Measurements from ENCODE around the gene OR51E1.

The OR51E1 gene

GRCh38 chr11:4672470-4672869, 28.7 kb downstream of the OR51E1 start:
- WGBS (ENCODE audit: extremely low coverage, insufficient coverage, low lambda C conversion rate) = no CpG with 5 or more reads among the region's 3 CpGs
- Histone ChIP-seq H3K4me1 (ENCODE audit: control insufficient read depth, low read depth, low read length) (no peaks in the 10 kb centered on the region), H3K36me3 (ENCODE audit: control insufficient read depth, insufficient read depth, low read length) (no peaks in the 10 kb centered on the region), H4K5ac (ENCODE audit: low read length) (no peak overlapping the region), H3K9ac (ENCODE audit: low read length) (no peak overlapping the region), H3K4ac (ENCODE audit: low read depth, low read length) (no peak overlapping the region), H2BK15ac (replicated peaks; ENCODE audit: low read depth) (no peak overlapping the region), H3K23ac (ENCODE audit: low read length) (no peak overlapping the region), H3K4me2 (ENCODE audit: low read length) (no peak overlapping the region), H3K4me3 (ENCODE audit: low read length) (no peak overlapping the region), H3K27me3 (ENCODE audit: insufficient read depth, low read length, poor library complexity) (no peaks in the 10 kb centered on the region), H2BK120ac (ENCODE audit: low read depth, low read length) (no peak overlapping the region), H2BK5ac (ENCODE audit: low read length) (no peak overlapping the region), H3K79me1 (ENCODE audit: low read length) (no peaks in the 10 kb centered on the region), H3K27ac (ENCODE audit: low read depth, low read length) (no peak overlapping the region), H3K18ac (ENCODE audit: low read length) (no peak overlapping the region), H3K79me2 (ENCODE audit: control insufficient read depth, insufficient read depth, low read length) (no peaks in the 10 kb centered on the region), H2AK5ac (ENCODE audit: low read length) (no peak overlapping the region), H3K56ac (ENCODE audit: low read length) (no peak overlapping the region), H4K8ac (ENCODE audit: low read depth, low read length) (no peak overlapping the region)
- DNase-seq = peak; percentile 12

GRCh38 chr11:4673781-4674180, 30.0 kb downstream of the OR51E1 start:
- no peak overlapping the region for H2AK5ac ChIP-seq (ENCODE audit: low read length)
- no peaks in the 10 kb centered on the region for H3K79me1 ChIP-seq (ENCODE audit: low read length)
- no peaks in the 10 kb centered on the region for H3K36me3 ChIP-seq (ENCODE audit: control insufficient read depth, insufficient read depth, low read length)
- H3K4me1 ChIP-seq (ENCODE audit: control insufficient read depth, low read depth, low read length) = no peaks in the 10 kb centered on the region
- H3K27me3 ChIP-seq (ENCODE audit: insufficient read depth, low read length, poor library complexity) = no peaks in the 10 kb centered on the region
- WGBS (ENCODE audit: extremely low coverage, insufficient coverage, low lambda C conversion rate) = no CpG with 5 or more reads among the region's 2 CpGs
- H2BK120ac ChIP-seq (ENCODE audit: low read depth, low read length) = no peak overlapping the region
- no peak overlapping the region for H3K4me3 ChIP-seq (ENCODE audit: low read length)
- DNase-seq = no peak
- H3K56ac ChIP-seq (ENCODE audit: low read length) = no peak overlapping the region
- H3K27ac ChIP-seq (ENCODE audit: low read depth, low read length) = no peak overlapping the region
- no peak overlapping the region for H3K18ac ChIP-seq (ENCODE audit: low read length)
- no peak overlapping the region for H2BK5ac ChIP-seq (ENCODE audit: low read length)
- H3K9ac ChIP-seq (ENCODE audit: low read length) = no peak overlapping the region
- H3K79me2 ChIP-seq (ENCODE audit: control insufficient read depth, insufficient read depth, low read length) = no peaks in the 10 kb centered on the region
- no peak overlapping the region for H4K5ac ChIP-seq (ENCODE audit: low read length)
- no peak overlapping the region for H3K4ac ChIP-seq (ENCODE audit: low read depth, low read length)
- H2BK15ac ChIP-seq (replicated peaks; ENCODE audit: low read depth) = no peak overlapping the region
- no peak overlapping the region for H4K8ac ChIP-seq (ENCODE audit: low read depth, low read length)
- no peak overlapping the region for H3K23ac ChIP-seq (ENCODE audit: low read length)
- no peak overlapping the region for H3K4me2 ChIP-seq (ENCODE audit: low read length)

GRCh38 chr11:4677948-4678347, 34.2 kb downstream of the OR51E1 start:
- Histone ChIP-seq H3K4me2 (ENCODE audit: low read length) (no peak overlapping the region), H2BK5ac (ENCODE audit: low read length) (no peak overlapping the region), H3K18ac (ENCODE audit: low read length) (no peak overlapping the region), H3K4ac (ENCODE audit: low read depth, low read length) (no peak overlapping the region), H4K5ac (ENCODE audit: low read length) (no peak overlapping the region), H3K23ac (ENCODE audit: low read length) (no peak overlapping the region), H2BK15ac (replicated peaks; ENCODE audit: low read depth) (no peak overlapping the region), H3K36me3 (ENCODE audit: control insufficient read depth, insufficient read depth, low read length) (no peaks in the 10 kb centered on the region), H3K79me2 (ENCODE audit: control insufficient read depth, insufficient read depth, low read length) (no peaks in the 10 kb centered on the region), H3K27me3 (ENCODE audit: insufficient read depth, low read length, poor library complexity) (no peaks in the 10 kb centered on the region), H3K56ac (ENCODE audit: low read length) (no peak overlapping the region), H3K4me1 (ENCODE audit: control insufficient read depth, low read depth, low read length) (no peaks in the 10 kb centered on the region), H2BK120ac (ENCODE audit: low read depth, low read length) (no peak overlapping the region), H3K27ac (ENCODE audit: low read depth, low read length) (no peak overlapping the region), H4K8ac (ENCODE audit: low read depth, low read length) (no peak overlapping the region), H3K4me3 (ENCODE audit: low read length) (no peak overlapping the region), H3K79me1 (ENCODE audit: low read length) (no peaks in the 10 kb centered on the region), H3K9ac (ENCODE audit: low read length) (no peak overlapping the region), H2AK5ac (ENCODE audit: low read length) (no peak overlapping the region)
- no CpG with 5 or more reads among the region's 2 CpGs for whole genome bisulfite sequencing (ENCODE audit: extremely low coverage, insufficient coverage, low lambda C conversion rate)
- no peak for DNase-seq

- DNase-seq = no peak
- Histone ChIP-seq H3K4me3 (ENCODE audit: low read length) (no peak overlapping the region), H3K18ac (ENCODE audit: low read length) (no peak overlapping the region), H3K27me3 (ENCODE audit: insufficient read depth, low read length, poor library complexity) (no peaks in the 10 kb centered on the region), H3K9ac (ENCODE audit: low read length) (no peak overlapping the region), H4K8ac (ENCODE audit: low read depth, low read length) (no peak overlapping the region), H2BK120ac (ENCODE audit: low read depth, low read length) (no peak overlapping the region), H3K4ac (ENCODE audit: low read depth, low read length) (no peak overlapping the region), H3K56ac (ENCODE audit: low read length) (no peak overlapping the region), H3K4me2 (ENCODE audit: low read length) (no peak overlapping the region), H3K79me2 (ENCODE audit: control insufficient read depth, insufficient read depth, low read length) (no peaks in the 10 kb centered on the region), H2AK5ac (ENCODE audit: low read length) (no peak overlapping the region), H3K27ac (ENCODE audit: low read depth, low read length) (no peak overlapping the region), H3K36me3 (ENCODE audit: control insufficient read depth, insufficient read depth, low read length) (no peaks in the 10 kb centered on the region), H2BK5ac (ENCODE audit: low read length) (no peak overlapping the region), H3K79me1 (ENCODE audit: low read length) (no peaks in the 10 kb centered on the region), H3K4me1 (ENCODE audit: control insufficient read depth, low read depth, low read length) (no peaks in the 10 kb centered on the region), H4K5ac (ENCODE audit: low read length) (no peak overlapping the region), H2BK15ac (replicated peaks; ENCODE audit: low read depth) (no peak overlapping the region), H3K23ac (ENCODE audit: low read length) (no peak overlapping the region)
- no CpG with 5 or more reads among the region's 3 CpGs for WGBS (ENCODE audit: extremely low coverage, insufficient coverage, low lambda C conversion rate)
These were observed 36.6 kb downstream of the OR51E1 start for GRCh38 chr11:4680341-4680740.

- Histone ChIP-seq H3K36me3 (ENCODE audit: control insufficient read depth, insufficient read depth, low read length) (no peaks in the 10 kb centered on the region), H3K4me3 (ENCODE audit: low read length) (no peak overlapping the region), H3K9ac (ENCODE audit: low read length) (no peak overlapping the region), H2AK5ac (ENCODE audit: low read length) (no peak overlapping the region), H3K4ac (ENCODE audit: low read depth, low read length) (no peak overlapping the region), H3K27me3 (ENCODE audit: insufficient read depth, low read length, poor library complexity) (no peaks in the 10 kb centered on the region), H4K8ac (ENCODE audit: low read depth, low read length) (no peak overlapping the region), H2BK120ac (ENCODE audit: low read depth, low read length) (no peak overlapping the region), H3K56ac (ENCODE audit: low read length) (no peak overlapping the region), H3K79me2 (ENCODE audit: control insufficient read depth, insufficient read depth, low read length) (no peaks in the 10 kb centered on the region), H3K79me1 (ENCODE audit: low read length) (no peaks in the 10 kb centered on the region), H3K4me1 (ENCODE audit: control insufficient read depth, low read depth, low read length) (no peaks in the 10 kb centered on the region), H3K23ac (ENCODE audit: low read length) (no peak overlapping the region), H3K27ac (ENCODE audit: low read depth, low read length) (no peak overlapping the region), H4K5ac (ENCODE audit: low read length) (no peak overlapping the region), H2BK5ac (ENCODE audit: low read length) (no peak overlapping the region), H3K18ac (ENCODE audit: low read length) (no peak overlapping the region), H3K4me2 (ENCODE audit: low read length) (no peak overlapping the region), H2BK15ac (replicated peaks; ENCODE audit: low read depth) (no peak overlapping the region)
- WGBS (ENCODE audit: extremely low coverage, insufficient coverage, low lambda C conversion rate) = no CpG with 5 or more reads among the region's 2 CpGs
- DNase-seq = no peak
These were observed 39.0 kb downstream of the OR51E1 start for GRCh38 chr11:4682623-4683419.
